SH-SY5Y (cell line): ENCODE measurements around the gene NRG3.

Experiments
- GATA2 ChIP-seq: IDR thresholded peaks from 2 replicates; pipeline ENCODE4 v1.6.1; 2011; ENCODE audit warnings: mild to moderate bottlenecking, low read depth, low read length
- GATA3 ChIP-seq: IDR thresholded peaks from 2 replicates; pipeline ENCODE4 v1.6.1; 2011; ENCODE audit warnings: low read depth, mild to moderate bottlenecking, low read length, moderate library complexity

DNA sequence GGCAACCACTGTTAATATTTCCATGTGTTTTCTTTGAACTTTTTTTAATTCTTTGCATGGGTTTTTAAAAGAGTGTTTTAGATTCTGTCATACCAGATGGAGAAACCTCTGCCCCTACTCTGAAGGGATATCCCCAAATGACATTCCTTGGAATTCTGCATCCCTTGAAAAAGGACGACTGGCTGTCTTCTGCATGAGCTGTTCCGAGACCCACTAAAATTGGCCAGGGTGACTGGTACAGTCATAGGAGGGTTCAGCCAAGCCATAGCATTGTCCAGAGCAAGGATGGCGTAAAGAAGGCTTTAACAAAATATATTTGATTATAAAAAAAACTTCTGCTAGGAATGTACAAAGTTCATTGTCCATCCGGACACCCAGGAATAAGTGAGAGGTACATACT lies 952.9 kb downstream of the NRG3 start:
- TF ChIP-seq GATA2 (no peak), GATA3 (no peak)
